IMR-90 (cell line): Measurements from ENCODE around the gene CANT1. TPM values are rescaled to one million over a fixed set of nuclear protein-coding genes. Genes with fewer than 3 reads are reported as not detected.

Experiments
- ATAC-seq: fragments of 200-7000 bp; cut with Tn5 transposase; 2 replicates; pipeline ENCODE4 v1.9.1; 2020; ENCODE audit warnings: low read depth, mild to moderate bottlenecking, moderate library complexity
- BruUV-seq: library from RNA; stranded (reverse); fragments of 400-500 nt; replicated peaks from 2 replicates; lab custom pipeline; 2021; lab: Mats Ljungman, UMichigan
- CTCF ChIA-PET: fragments of 300-600 bp; formaldehyde crosslinking; extraction: SDS; loops from one replicate; lab custom pipeline; 2021; ENCODE audit warnings: antibody characterized with exemption; lab: Yijun Ruan, JAX
- POLR2A ChIA-PET: fragments of 300-600 bp; sonication (Branson Sonifier 250); formaldehyde crosslinking; loops from one replicate; lab custom pipeline; 2022; ENCODE audit warnings: antibody characterized with exemption; ENCODE audit not compliant: unreplicated experiment; lab: Charles Lee
- DNase-seq: peaks from one replicate; pipeline ENCODE4 v3.0.0; 2013
- H2AFZ ChIP-seq: replicated peaks from 2 replicates; pipeline ENCODE3; 2013; ENCODE audit warnings: low read length, mild to moderate bottlenecking; ENCODE audit not compliant: poor library complexity
- H2AK5ac ChIP-seq: 2 replicates; pipeline ENCODE4 v1.6.1; 2013; ENCODE audit warnings: low read depth, low read length, inconsistent platforms
- H2AK9ac ChIP-seq: replicated peaks from 2 replicates; pipeline ENCODE3; 2013; ENCODE audit warnings: mild to moderate bottlenecking, low read depth, low read length, moderate library complexity; ENCODE audit not compliant: poor library complexity
- H2BK120ac ChIP-seq: 2 replicates; pipeline ENCODE4 v1.6.1; 2013; ENCODE audit warnings: low read depth, low read length, inconsistent platforms
- H2BK15ac ChIP-seq: 3 replicates; pipeline ENCODE4 v1.6.1; 2013; ENCODE audit warnings: low read depth, low read length, inconsistent platforms
- H2BK20ac ChIP-seq: 2 replicates; pipeline ENCODE4 v1.6.1; 2013; ENCODE audit warnings: low read depth, mild to moderate bottlenecking, inconsistent platforms, low read length, moderate library complexity
- H2BK5ac ChIP-seq: 2 replicates; pipeline ENCODE4 v1.6.1; 2013; ENCODE audit warnings: mild to moderate bottlenecking, low read depth, low read length, inconsistent platforms; ENCODE audit not compliant: poor library complexity, severe bottlenecking
- H3K14ac ChIP-seq: replicated peaks from 2 replicates; pipeline ENCODE4 v1.6.1; 2013; ENCODE audit warnings: low read depth, low read length, inconsistent platforms
- H3K18ac ChIP-seq: 2 replicates; pipeline ENCODE4 v1.6.1; 2013; ENCODE audit warnings: low read depth, low read length, control low read depth
- H3K23ac ChIP-seq: 2 replicates; pipeline ENCODE4 v1.6.1; 2013; ENCODE audit warnings: low read depth, low read length, inconsistent platforms
- H3K27ac ChIP-seq: 2 replicates; pipeline ENCODE4 v1.5.1; 2013; ENCODE audit warnings: mild to moderate bottlenecking, control low read depth, low read length; ENCODE audit not compliant: insufficient read depth
- H3K27me3 ChIP-seq: 2 replicates; pipeline ENCODE4 v1.6.1; 2013; ENCODE audit warnings: low read length; ENCODE audit not compliant: control insufficient read depth, insufficient read depth
- H3K36me3 ChIP-seq: 2 replicates; pipeline ENCODE4 v1.6.1; 2013; ENCODE audit warnings: low read length, mixed read lengths; ENCODE audit not compliant: control insufficient read depth, insufficient read depth
- H3K4ac ChIP-seq: 2 replicates; pipeline ENCODE4 v1.6.1; 2013; ENCODE audit warnings: low read depth, low read length, inconsistent platforms
- H3K4me1 ChIP-seq: 2 replicates; pipeline ENCODE4 v1.6.1; 2013; ENCODE audit warnings: low read length, mixed read lengths; ENCODE audit not compliant: control insufficient read depth, insufficient read depth
- H3K4me2 ChIP-seq: 2 replicates; pipeline ENCODE4 v1.6.1; 2013; ENCODE audit warnings: low read depth, mild to moderate bottlenecking, control low read depth, low read length, moderate library complexity
- H3K4me3 ChIP-seq: 2 replicates; pipeline ENCODE4 v1.5.1; 2013; ENCODE audit warnings: low read depth, mild to moderate bottlenecking, control low read depth, low read length, moderate library complexity; ENCODE audit not compliant: insufficient read depth
- H3K56ac ChIP-seq: 2 replicates; pipeline ENCODE4 v1.6.1; 2013; ENCODE audit warnings: low read length, inconsistent platforms; ENCODE audit not compliant: insufficient read depth; ENCODE audit errors: extremely low read depth
- H3K79me1 ChIP-seq, 2 experiments: 2 replicates each; pipeline ENCODE4 v1.6.1; 2013; ENCODE audit warnings: low read length in 2 of 2, inconsistent platforms in 1 of 2, low read depth in 1 of 2
- H3K9ac ChIP-seq: 2 replicates; pipeline ENCODE4 v1.6.1; 2013; ENCODE audit warnings: low read depth, low read length, control low read depth
- H3K9me1 ChIP-seq: 2 replicates; pipeline ENCODE4 v1.6.1; 2013; ENCODE audit warnings: low read length, inconsistent platforms; ENCODE audit not compliant: insufficient read depth
- H3K9me3 ChIP-seq: 2 replicates; pipeline ENCODE4 v1.6.1; 2013; ENCODE audit warnings: low read length; ENCODE audit not compliant: control insufficient read depth, insufficient read depth
- H4K20me1 ChIP-seq: 2 replicates; pipeline ENCODE4 v1.6.1; 2013; ENCODE audit warnings: low read length, inconsistent platforms; ENCODE audit not compliant: insufficient read depth
- H4K5ac ChIP-seq: 2 replicates; pipeline ENCODE4 v1.6.1; 2013; ENCODE audit warnings: mild to moderate bottlenecking, low read depth, low read length, control low read depth
- H4K8ac ChIP-seq, 2 experiments: 2 replicates each; pipeline ENCODE4 v1.6.1; 2013; ENCODE audit warnings: low read depth in 2 of 2, low read length in 2 of 2, control low read depth in 1 of 2, inconsistent platforms in 1 of 2
- H4K91ac ChIP-seq: 2 replicates; pipeline ENCODE4 v1.6.1; 2013; ENCODE audit warnings: low read depth, low read length, inconsistent platforms; ENCODE audit not compliant: insufficient read depth
- MAFK ChIP-seq: IDR thresholded peaks from 2 replicates; pipeline ENCODE4 v1.6.1; 2012; ENCODE audit warnings: low read depth, low read length, improper control_type of control experiment
- RCOR1 ChIP-seq: IDR thresholded peaks from 2 replicates; pipeline ENCODE4 v1.6.1; 2012; ENCODE audit warnings: mild to moderate bottlenecking, low read length, improper control_type of control experiment; ENCODE audit not compliant: insufficient replicate concordance
- RFX5 ChIP-seq: IDR thresholded peaks from 2 replicates; pipeline ENCODE4 v1.8.0; 2012; ENCODE audit warnings: low read depth, mild to moderate bottlenecking, low read length, moderate library complexity
- WGBS, 2 experiments: methylation state at CpG; one replicate each; pipeline versions ENCODE4 v1.1.5 to v1.1.7; 2013; ENCODE audit warnings: missing lambda C conversion rate in 2 of 2; ENCODE audit not compliant: insufficient read length in 1 of 2; ENCODE audit errors: extremely low coverage in 2 of 2; 5-methylcytosine and 5-hydroxymethylcytosine counted together
- dilution Hi-C: fragments of 300-500 bp; cut with HindIII; formaldehyde crosslinking; loops from one replicate; pipeline ENCODE4 v1.14.3; 2018; ENCODE audit warnings: low sequenced_read_pairs; ENCODE audit not compliant: unreplicated experiment
- in situ Hi-C: fragments of 300-500 bp; cut with MboI; formaldehyde crosslinking; loops from 3 replicates; pipeline ENCODE4 v1.14.3; 2019; ENCODE audit warnings: low sequenced_read_pairs, inconsistent platforms, mixed read lengths
- intact Hi-C: fragments of 100-400 bp; cut with micrococcal nuclease; formaldehyde crosslinking; loops from 2 replicates; pipeline ENCODE4 v1.10.0; 2022
- polyA plus RNA-seq, 3 experiments: library from polyadenylated mRNA; depleted of rRNA; stranded (reverse); fragments of >200 nt; gene quantifications; 2 replicates each; pipeline ENCODE4 v1.2.3, GENCODE V29; 2012; ENCODE audit warnings: low replicate concordance in 1 of 3
- total RNA-seq: library from RNA; depleted of rRNA; stranded (reverse); fragments of >200 nt; gene quantifications from 2 replicates; pipeline ENCODE4 v1.2.3, GENCODE V29; 2012

The CANT1 gene
- total and polyA plus RNA-seq, 2 of the 4 experiments (the other 2 are of a cell fraction) = 51.8 to 73.4 TPM

GRCh38 chr17:78959803-78960202, 49.8 kb downstream of the CANT1 start:
- TF ChIP-seq RCOR1 (no peak), MAFK (no peak), RFX5 (no peak)
- Histone ChIP-seq H3K14ac (no peak overlapping the region), H3K4ac (no peak overlapping the region), H3K9me3 (no peaks in the 10 kb centered on the region), H4K91ac (no peak overlapping the region), H3K79me1 (no peaks in the 10 kb centered on the region), H4K20me1 (no peaks in the 10 kb centered on the region), H2AK9ac (no peak overlapping the region), H3K4me3 (no peak overlapping the region), H3K56ac (no peak overlapping the region), H2BK20ac (no peak overlapping the region), H3K36me3 (no peaks in the 10 kb centered on the region), H3K27ac (no peak overlapping the region), H2BK15ac (no peak overlapping the region; the same call in 2 of the 3 replicates), H3K4me2 (no peak overlapping the region), H3K4me1 (peaks cover 7% of the 10 kb centered on the region), H3K9me1 (no peaks in the 10 kb centered on the region), H4K8ac (no peak overlapping the region), H3K18ac (no peak overlapping the region), H4K5ac (no peak overlapping the region), H2BK5ac (no peak overlapping the region), H3K9ac (no peak overlapping the region), H3K27me3 (no peaks in the 10 kb centered on the region), H3K23ac (no peak overlapping the region), H2BK120ac (no peak overlapping the region), H2AK5ac (0 out of 2 replicates have a peak overlapping the region, but pooled peaks have one; percentile 24), H2AFZ (no peak overlapping the region)
- intact Hi-C loops (no loop called here), dilution Hi-C loops (no loop called here), in situ Hi-C loops (loop anchor here (25.0 kb wide), 1 partner anchor 473 kb away; no protein-coding TSS in a partner anchor)
- 100% methylated on average over 3 of the region's 12 CpGs; no CpG with 5 or more reads in 1 of the 2 experiments for WGBS, 2 experiments
- CTCF ChIA-PET = interaction anchor here (1.0 kb wide), 1 partner anchor 12 kb away, joined by 3 read pairs; no protein-coding TSS in a partner anchor
- no peak for ATAC-seq
- no peak for DNase-seq
- no TSS peak for BruUV-seq
- POLR2A ChIA-PET = interaction anchor here (0.7 kb wide), 1 partner anchor 64 kb away, joined by 30 read pairs; no protein-coding TSS in a partner anchor
